Testis (tissue), 3 donors: Measurements from ENCODE around the gene RPS10. TPM values are rescaled to one million over a fixed set of nuclear protein-coding genes. Genes with fewer than 3 reads are reported as not detected.
A peak's percentile ranks its signal among the peaks of the same experiment; 100 is the strongest.

ENCODE experiments used
- DNase-seq: peaks from one replicate; pipeline ENCODE4 v3.0.0-alpha.2; 2019
- H3K27ac ChIP-seq, 2 donors: fragments of 200-600 bp; sonication (generic); one replicate each; pipeline ENCODE4 v1.5.1; 2019
- H3K27me3 ChIP-seq: fragments of 200-600 bp; sonication (generic); one replicate; pipeline ENCODE4 v1.5.1; 2019
- H3K36me3 ChIP-seq: fragments of 200-600 bp; sonication (generic); one replicate; pipeline ENCODE4 v1.5.1; 2017; ENCODE audit warnings: low read depth; ENCODE audit errors: missing control alignments
- H3K4me1 ChIP-seq: fragments of 200-600 bp; sonication (generic); one replicate; pipeline ENCODE4 v1.5.1; 2019
- H3K4me3 ChIP-seq, 2 donors: fragments of 200-600 bp; sonication (generic); one replicate each; pipeline ENCODE4 v1.5.1; 2017 to 2019
- H3K9me3 ChIP-seq: fragments of 200-600 bp; sonication (generic); one replicate; pipeline ENCODE4 v1.5.1; 2017
- CTCF ChIP-seq, 3 experiments: fragments of 450-650 bp in 2 of 3; fragments of 200-600 bp in 1 of 3; sonication (generic) in 1 of 3; IDR thresholded peaks; one replicate each; pipeline ENCODE4 v1.5.1; 2016 to 2019; ENCODE audit warnings: antibody characterized with exemption in 3 of 3, mild to moderate bottlenecking in 2 of 3, moderate library complexity in 1 of 3
- POLR2A ChIP-seq: fragments of 450-650 bp; IDR thresholded peaks from one replicate; pipeline ENCODE4 v1.6.1; 2017; ENCODE audit warnings: antibody characterized with exemption, mild to moderate bottlenecking, moderate library complexity
- WGBS, 2 donors: methylation state at CpG; one replicate each; pipeline ENCODE4 v1.1.5; 2018; 5-methylcytosine and 5-hydroxymethylcytosine counted together
- intact Hi-C: fragments of 100-400 bp; cut with DNase I; formaldehyde crosslinking; loops from one replicate; pipeline ENCODE4 v1.15.1; 2023; ENCODE audit warnings: low total_unique reads
- polyA plus RNA-seq: library from polyadenylated mRNA; stranded (reverse); fragments of 350-450 nt; fragmentation: Illumina TruSeq; extraction: RNeasy Lipid Tissue Mini Kit (QIAGEN cat#74804); gene quantifications from one replicate; pipeline ENCODE4 v1.2.3, GENCODE V29; 2014; ENCODE audit warnings: low read depth, low replicate concordance; ENCODE audit not compliant: insufficient read depth
- total RNA-seq, 2 donors: library from RNA; depleted of rRNA; stranded (reverse); fragments of >200 nt; gene quantifications; one replicate each; pipeline ENCODE4 v1.2.3, GENCODE V29; 2016

Gene RPS10
- total and polyA plus RNA-seq, 3 donors from 2014 or later, result 926 to 1,691 (median 1,309) TPM

- H3K4me3 ChIP-seq, result peak within 1 kb of the TSS; percentile 24 to 46
- TF ChIP-seq POLR2A (no peak), CTCF (IDR thresholded peaks at IDR 0.05) (no peak)
- peak; percentile 27 for DNase-seq
- WGBS, 2 donors, result 0 to 1% methylated on average over 10 to 66 of the region's 67 CpGs
- H3K36me3 ChIP-seq, result no peaks in the 10 kb centered on the region
- H3K27me3 ChIP-seq, result no peaks in the 10 kb centered on the region
- peaks cover 4% of the 10 kb centered on the region for H3K4me1 ChIP-seq
- H3K9me3 ChIP-seq, result no peaks in the 10 kb centered on the region
- H3K27ac ChIP-seq, result no peak within 1 kb of the TSS
- intact Hi-C loops, result no loop called here
Measured at GRCh38 chr6:34465531-34466241, 39.8 kb upstream of the RPS10 start, which contains the start of gene PACSIN1. PACSIN1 (plus strand) TSS chr6:34466076; CDS start chr6:34526306, 60,230 bp downstream.

- WGBS, 2 donors, result 66 to 77% methylated on average over 4 of the region's 4 CpGs
- intact Hi-C loops, result no loop called here
- Histone ChIP-seq H3K9me3 (no peaks in the 10 kb centered on the region), H3K4me3 (no peak overlapping the region), H3K4me1 (peaks cover 4% of the 10 kb centered on the region), H3K36me3 (no peaks in the 10 kb centered on the region), H3K27ac (no peak overlapping the region), H3K27me3 (no peaks in the 10 kb centered on the region)
- no peak for DNase-seq
- no peak for TF ChIP-seq CTCF (IDR thresholded peaks at IDR 0.05)
- no peak for TF ChIP-seq POLR2A
Measured at GRCh38 chr6:34463849-34464248, 38.0 kb upstream of the RPS10 start.

- no peak for DNase-seq
- no peaks in the 10 kb centered on the region for H3K27me3 ChIP-seq
- no peak for TF ChIP-seq POLR2A
- no peak for TF ChIP-seq CTCF (IDR thresholded peaks at IDR 0.05)
- no peak overlapping the region for H3K27ac ChIP-seq
- H3K36me3 ChIP-seq, result no peaks in the 10 kb centered on the region
- 84 to 95% methylated on average over 2 of the region's 2 CpGs for WGBS, 2 donors
- H3K4me3 ChIP-seq, result no peak overlapping the region
- H3K4me1 ChIP-seq, result peaks cover 4% of the 10 kb centered on the region
- no peaks in the 10 kb centered on the region for H3K9me3 ChIP-seq
- intact Hi-C loops, result no loop called here
Measured at GRCh38 chr6:34463299-34463698, 37.4 kb upstream of the RPS10 start.

- Histone ChIP-seq H3K27ac (no peak overlapping the region), H3K36me3 (no peaks in the 10 kb centered on the region), H3K4me3 (no peak overlapping the region), H3K9me3 (no peaks in the 10 kb centered on the region), H3K27me3 (no peaks in the 10 kb centered on the region), H3K4me1 (peaks cover 4% of the 10 kb centered on the region)
- TF ChIP-seq CTCF (IDR thresholded peaks at IDR 0.05) (no peak), POLR2A (no peak)
- intact Hi-C loops, result no loop called here
- DNase-seq, result no peak
- WGBS, 2 donors, result 44 to 54% methylated on average over 6 of the region's 6 CpGs
Measured at GRCh38 chr6:34462551-34462971, 36.7 kb upstream of the RPS10 start.

GRCh38 chr6:34462010-34462409 is 36.1 kb upstream of the RPS10 start:
- 71 to 75% methylated on average over 6 of the region's 6 CpGs for WGBS, 2 donors

More at GRCh38 chr6:34462010-34462409, 36.1 kb upstream of the RPS10 start:
- Histone ChIP-seq H3K27ac (no peak overlapping the region), H3K9me3 (no peaks in the 10 kb centered on the region), H3K4me3 (no peak overlapping the region), H3K27me3 (no peaks in the 10 kb centered on the region), H3K4me1 (peaks cover 4% of the 10 kb centered on the region), H3K36me3 (no peaks in the 10 kb centered on the region)
- intact Hi-C loops, result no loop called here
- no peak for TF ChIP-seq CTCF (IDR thresholded peaks at IDR 0.05)
- TF ChIP-seq POLR2A, result no peak
- DNase-seq, result no peak
